AG20443 (cell line): ENCODE data around the gene ARL16.
A peak's percentile ranks its signal among the peaks of the same experiment; 100 is the strongest.

Experiments
- DNase-seq: peaks from one replicate; pipeline ENCODE4 v3.0.0; 2012; ENCODE audit warnings: low spot score, mixed read lengths

ARL16 gene

DNA sequence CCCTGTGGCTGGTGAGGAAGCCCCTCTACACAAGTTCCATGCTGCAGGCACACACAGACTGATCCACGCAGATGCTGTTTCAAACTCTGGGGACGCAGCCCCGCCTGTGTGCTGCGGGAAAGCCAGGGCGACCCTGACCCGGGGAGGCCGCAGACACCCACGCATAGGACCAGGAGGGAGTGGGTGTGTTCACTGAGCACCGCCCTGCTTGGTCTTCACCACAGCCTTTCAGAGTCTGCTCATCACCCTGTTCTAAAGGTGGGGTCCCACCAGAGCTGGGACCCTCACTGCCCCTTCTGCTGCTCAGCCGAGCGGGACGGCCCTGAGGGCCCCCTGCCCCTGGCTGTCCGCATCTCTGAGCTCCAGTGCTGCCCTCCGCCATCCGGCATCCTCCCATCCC lies 39.1 kb downstream of the ARL16 start:
- no peak for DNase-seq

DNA sequence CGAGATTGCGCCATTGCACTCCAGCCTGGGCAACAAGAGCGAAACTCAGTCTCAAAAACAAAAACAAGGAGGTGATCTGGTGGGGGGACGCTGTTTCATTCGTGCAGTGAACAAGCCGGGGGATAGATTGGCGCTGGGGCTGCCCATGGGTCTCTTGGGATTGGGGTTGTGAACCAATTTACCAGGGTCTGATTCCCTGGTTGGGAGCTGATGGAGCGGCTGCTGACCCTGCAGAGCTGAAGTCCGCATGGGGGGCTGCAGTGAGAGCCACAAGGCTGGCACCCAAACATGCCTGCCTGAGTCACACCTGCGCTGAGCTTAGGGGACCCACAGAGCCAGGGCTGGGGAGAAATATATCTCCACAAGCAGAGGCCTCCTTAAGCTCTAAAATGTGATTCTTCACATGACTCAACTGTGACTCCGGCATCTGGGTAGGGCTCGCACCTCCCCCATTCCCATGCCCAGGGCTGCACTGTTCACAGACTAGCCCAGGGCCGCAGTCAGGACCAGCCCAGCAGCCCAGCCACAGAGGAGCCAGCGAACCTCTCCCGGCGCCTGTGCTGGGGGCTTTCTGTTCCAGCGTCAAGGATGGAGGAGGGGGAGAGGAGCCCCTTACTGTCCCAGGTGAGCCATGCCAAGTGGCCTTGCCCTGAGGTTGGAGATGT lies 41.6 kb downstream of the ARL16 start:
- peak; percentile 94 for DNase-seq

DNA sequence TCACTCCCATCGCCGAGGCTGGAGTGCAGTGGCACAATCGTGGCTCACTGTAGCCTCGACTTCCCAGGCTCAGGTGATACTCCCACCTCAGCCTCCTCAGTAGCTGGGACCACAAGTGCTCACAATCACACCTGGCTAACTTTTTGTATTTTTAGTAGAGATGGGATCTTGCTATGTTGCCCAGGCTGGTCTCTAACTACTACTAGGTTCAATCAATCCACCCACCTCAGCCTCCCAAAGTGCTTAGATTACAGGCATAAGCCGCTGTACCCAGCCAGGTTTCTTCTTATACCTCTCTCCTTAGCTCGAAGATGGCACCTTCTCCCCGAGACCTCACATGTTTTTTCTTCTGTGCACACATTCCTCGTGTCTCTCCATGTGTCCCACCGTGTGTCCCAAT lies 43.6 kb downstream of the ARL16 start:
- DNase-seq: no peak

DNA sequence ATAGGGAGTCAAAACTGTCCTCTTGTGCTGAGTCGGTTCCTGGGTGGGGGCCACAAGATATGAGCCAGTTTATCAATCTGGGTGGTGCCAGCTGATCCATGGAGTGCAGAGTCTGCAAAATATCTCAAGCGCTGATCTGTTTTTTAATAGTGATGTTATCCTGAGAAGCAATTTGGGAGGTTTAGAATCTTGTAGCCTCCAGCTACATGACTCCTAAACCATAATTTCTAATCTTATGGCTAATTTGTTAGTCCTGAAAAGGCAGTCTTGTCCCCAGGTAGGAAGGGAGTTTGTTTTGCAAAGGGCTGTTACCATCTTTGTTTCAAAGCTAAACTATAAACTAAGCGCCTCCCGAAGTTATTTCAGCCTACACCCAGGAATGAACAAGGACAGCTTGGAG lies 44.9 kb downstream of the ARL16 start:
- DNase-seq: no peak

DNA sequence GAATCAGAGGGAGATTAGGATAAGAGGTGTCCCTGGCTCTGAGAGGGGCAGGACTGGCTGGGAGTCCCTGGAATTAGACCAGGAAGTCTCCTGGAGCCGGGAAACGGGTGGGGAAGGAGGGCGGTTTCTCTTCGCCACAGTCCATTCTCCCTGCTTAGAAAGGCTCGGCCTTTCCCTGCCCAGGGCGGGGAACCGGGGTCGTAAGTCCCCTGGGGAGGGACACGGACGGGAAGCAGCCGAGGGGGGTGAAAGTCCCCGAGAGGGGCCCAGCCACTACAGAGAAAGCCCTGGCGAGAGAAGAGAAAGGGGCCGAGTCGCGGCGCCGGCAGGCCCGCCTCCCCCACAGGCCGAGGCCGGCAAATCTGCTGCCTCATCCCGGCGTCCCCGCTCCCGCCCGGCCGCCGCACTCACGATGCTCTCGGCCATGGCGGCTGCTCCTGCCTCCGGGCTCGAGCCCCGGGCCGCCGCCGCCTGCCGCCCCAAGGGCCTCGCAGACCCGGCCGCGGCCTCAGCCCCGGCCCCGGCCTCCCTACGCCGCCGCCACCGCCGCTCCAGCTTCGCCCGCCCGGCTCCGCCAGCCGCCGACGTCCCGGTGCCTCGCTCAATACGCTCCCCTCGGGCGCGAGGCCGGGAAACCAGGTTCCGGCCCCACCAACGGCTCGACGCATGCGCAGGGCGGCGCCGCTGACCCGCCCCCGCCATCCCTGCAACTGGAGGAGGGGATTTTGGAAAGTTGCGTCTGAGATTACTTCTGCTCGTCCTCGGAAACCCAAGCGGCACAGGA lies 46.9 kb downstream of the ARL16 start, which contains the start of the genes NPLOC4 and TSPAN10:
Gene NPLOC4, minus strand, starts transcription at position 608 of the 784 bp plus-strand sequence. Its CDS starts 182 bp downstream, at position 426.
Gene TSPAN10, plus strand, starts transcription at position 692 of the 784 bp plus-strand sequence. CDS start 5,217 bp downstream, outside the sequence.
- peak; percentile 100 for DNase-seq

DNA sequence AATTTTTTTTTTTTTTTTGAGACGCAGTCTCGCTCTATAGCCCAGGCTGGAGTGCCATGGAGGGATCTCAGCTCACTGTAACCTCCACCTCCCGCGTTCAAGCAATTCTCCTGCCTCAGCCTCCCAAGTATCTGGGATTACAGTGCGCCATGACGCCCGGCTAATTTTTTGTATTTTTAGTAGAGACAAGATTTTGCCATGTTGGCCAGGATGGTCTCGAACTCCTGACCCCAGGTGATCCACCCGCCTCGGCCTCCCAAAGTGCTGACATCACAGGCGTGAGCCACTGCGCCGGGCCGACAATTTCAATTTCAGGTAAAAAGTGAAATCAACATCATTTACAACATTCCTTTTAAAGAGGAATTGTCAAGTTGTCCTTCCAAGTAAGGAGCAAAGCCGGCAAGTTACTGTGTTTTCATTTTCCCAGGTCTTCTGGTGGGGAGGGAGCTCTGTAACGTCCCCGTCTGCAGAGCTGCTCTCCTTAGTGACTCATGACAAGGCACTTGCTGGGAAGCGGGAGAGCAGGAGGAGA lies 47.6 kb downstream of the ARL16 start:
- no peak for DNase-seq

DNA sequence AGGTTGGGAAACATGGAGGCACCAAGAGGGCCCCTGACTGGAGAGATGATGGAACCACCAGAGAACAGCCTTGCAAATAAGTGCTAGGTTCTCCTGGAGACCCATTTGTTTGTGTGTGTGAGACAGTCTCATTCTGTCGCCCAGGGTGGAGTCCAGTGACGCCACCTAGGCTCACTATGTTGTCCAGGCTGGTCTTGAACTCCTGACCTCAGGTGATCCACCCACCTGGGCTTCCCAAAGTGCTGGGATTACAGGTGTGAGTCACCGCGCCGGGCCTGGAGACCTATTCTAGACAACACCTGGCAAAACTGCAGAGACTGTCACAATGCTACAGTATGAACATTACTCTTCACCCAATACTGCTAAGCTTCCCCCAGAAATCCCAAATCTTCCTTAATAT lies 48.2 kb downstream of the ARL16 start:
- DNase-seq: no peak

DNA sequence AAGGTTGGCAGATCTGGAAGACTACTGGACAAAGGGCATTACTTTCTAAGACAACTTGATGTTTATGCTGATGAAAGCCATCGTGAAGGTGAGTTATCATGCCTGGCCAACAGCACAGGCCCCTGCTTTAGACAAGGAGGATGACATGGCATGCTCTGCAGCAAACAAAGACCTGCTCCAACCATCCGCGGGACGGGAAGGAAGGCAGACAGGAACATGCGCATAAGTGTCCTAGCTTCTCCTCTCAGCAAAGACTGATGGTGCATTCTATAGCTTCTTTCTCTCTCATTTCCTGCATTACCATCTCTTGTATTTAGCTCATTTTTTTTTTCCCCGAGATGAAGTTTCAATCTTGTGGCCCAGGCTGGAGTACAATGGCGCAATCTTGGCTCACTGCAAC lies 52.1 kb downstream of the ARL16 start:
- DNase-seq: no peak
